ENCODE data around the gene SLC25A33. TPM values are rescaled to one million over a fixed set of nuclear protein-coding genes. Genes with fewer than 3 reads are reported as not detected.

Gene SLC25A33
- total and polyA plus RNA-seq, 7 donors, result 1.7 to 26.8 (median 7.7) TPM

GRCh38 chr1:9576903-9577302 lies 37.6 kb downstream of the SLC25A33 start:
- no peak overlapping the region for H3K4me3 ChIP-seq
- peaks cover 3 to 68% of the 10 kb centered on the region in 2 donors for H3K36me3 ChIP-seq (ENCODE audit: insufficient read depth in 1 of 2, low read depth in 1 of 2)
- no peaks in the 10 kb centered on the region for H3K9me3 ChIP-seq
- DNase-seq (no peak), ATAC-seq (no peak)
- 93 to 96% (median 94%) methylated on average over 6 of the region's 6 CpGs for WGBS, 3 donors
- intact Hi-C loops (cut with DNase I), result loop anchor here in 1 of 2 donors (5.0 kb wide), 1 partner anchor 285 kb away; the partner anchor contains the start of gene SPSB1
- H3K27me3 ChIP-seq (ENCODE audit: insufficient read depth in 3 of 3, low read length in 2 of 3), result no peaks in the 10 kb centered on the region
- H3K27ac ChIP-seq, result no peak overlapping the region
- peaks cover 4% of the 10 kb centered on the region for H3K4me1 ChIP-seq
- TF ChIP-seq CTCF (IDR thresholded peaks at IDR 0.05), result no peak

- no peak for TF ChIP-seq CTCF (IDR thresholded peaks at IDR 0.05)
- Histone ChIP-seq H3K4me1 (peaks cover 4% of the 10 kb centered on the region), H3K27me3 (ENCODE audit: insufficient read depth in 3 of 3, low read length in 2 of 3) (no peaks in the 10 kb centered on the region), H3K36me3 (ENCODE audit: insufficient read depth in 1 of 2, low read depth in 1 of 2) (peaks cover 3 to 68% of the 10 kb centered on the region in 2 donors), H3K27ac (no peak overlapping the region), H3K4me3 (no peak overlapping the region), H3K9me3 (no peaks in the 10 kb centered on the region)
- 88 to 95% (median 89%) methylated on average over 5 of the region's 5 CpGs for WGBS, 3 donors
- ATAC-seq, result no peak
- intact Hi-C loops (cut with DNase I), result loop anchor here in 1 of 2 donors (5.0 kb wide), 1 partner anchor 285 kb away; the partner anchor contains the start of gene SPSB1
- DNase-seq, result no peak
Observed at GRCh38 chr1:9577423-9577822, 38.2 kb downstream of the SLC25A33 start.

- H3K27ac ChIP-seq, result no peak overlapping the region
- DNase-seq (no peak), ATAC-seq (no peak)
- no peaks in the 10 kb centered on the region for H3K4me1 ChIP-seq
- H3K9me3 ChIP-seq, result no peaks in the 10 kb centered on the region
- no peak for TF ChIP-seq CTCF (IDR thresholded peaks at IDR 0.05)
- no peaks in the 10 kb centered on the region for H3K27me3 ChIP-seq (ENCODE audit: insufficient read depth in 3 of 3, low read length in 2 of 3)
- 89 to 93% (median 92%) methylated on average over 2 of the region's 2 CpGs for WGBS, 3 donors
- peaks cover 3 to 74% of the 10 kb centered on the region in 2 donors for H3K36me3 ChIP-seq (ENCODE audit: insufficient read depth in 1 of 2, low read depth in 1 of 2)
- H3K4me3 ChIP-seq, result no peak overlapping the region
- intact Hi-C loops (cut with DNase I), result no loop called here
Observed at GRCh38 chr1:9580942-9581341, 41.7 kb downstream of the SLC25A33 start.

GRCh38 chr1:9586147-9586766 lies 47.0 kb downstream of the SLC25A33 start:
- H3K9me3 ChIP-seq, result no peaks in the 10 kb centered on the region

More at GRCh38 chr1:9586147-9586766, 47.0 kb downstream of the SLC25A33 start:
- peaks cover 23% of the 10 kb centered on the region for H3K4me1 ChIP-seq
- H3K27me3 ChIP-seq (ENCODE audit: insufficient read depth in 3 of 3, low read length in 2 of 3), result no peaks in the 10 kb centered on the region
- H3K27ac ChIP-seq, result no peak overlapping the region
- no peak overlapping the region for H3K4me3 ChIP-seq
- intact Hi-C loops (cut with DNase I), result no loop called here
- DNase-seq, result no peak
- no peak for ATAC-seq
- 87 to 93% (median 92%) methylated on average over 3 of the region's 3 CpGs for WGBS, 3 donors
- TF ChIP-seq CTCF (IDR thresholded peaks at IDR 0.05), result no peak
- peaks cover 0 to 21% of the 10 kb centered on the region in 2 donors for H3K36me3 ChIP-seq (ENCODE audit: insufficient read depth in 1 of 2, low read depth in 1 of 2)
